Measurements from ENCODE around the gene LPP. TPM values are rescaled to one million over a fixed set of nuclear protein-coding genes. Genes with fewer than 3 reads are reported as not detected.

The LPP gene
- total RNA-seq, 2 donors from 2014 or later: 1,601 to 1,705 TPM

- intact Hi-C loops (cut with DNase I): no loop called here
- no peak for DNase-seq (ENCODE audit: low spot score)
Measured at GRCh38 chr3:188352196-188352927, 198.4 kb downstream of the LPP start.

- intact Hi-C loops (cut with DNase I): no loop called here
- no peak for DNase-seq (ENCODE audit: low spot score)
Measured at GRCh38 chr3:188353426-188353825, 199.5 kb downstream of the LPP start.

- intact Hi-C loops (cut with DNase I): no loop called here
- no peak for DNase-seq (ENCODE audit: low spot score)
Measured at GRCh38 chr3:188358787-188359493, 205.0 kb downstream of the LPP start.

GRCh38 chr3:188360364-188360881 lies 206.5 kb downstream of the LPP start:
- no peak for DNase-seq (ENCODE audit: low spot score)
- intact Hi-C loops (cut with DNase I): no loop called here

- no peak for DNase-seq (ENCODE audit: low spot score)
- intact Hi-C loops (cut with DNase I): no loop called here
Measured at GRCh38 chr3:188361888-188362287, 207.9 kb downstream of the LPP start.

- intact Hi-C loops (cut with DNase I): no loop called here
- no peak for DNase-seq (ENCODE audit: low spot score)
Measured at GRCh38 chr3:188362405-188362831, 208.5 kb downstream of the LPP start.

- intact Hi-C loops (cut with DNase I): no loop called here
- DNase-seq (ENCODE audit: low spot score): no peak
Measured at GRCh38 chr3:188365184-188365583, 211.2 kb downstream of the LPP start.

GRCh38 chr3:188365988-188366698 lies 212.2 kb downstream of the LPP start:
- intact Hi-C loops (cut with DNase I): no loop called here
- DNase-seq (ENCODE audit: low spot score): no peak

GRCh38 chr3:188367678-188368077 lies 213.7 kb downstream of the LPP start:
- intact Hi-C loops (cut with DNase I): no loop called here
- DNase-seq (ENCODE audit: low spot score): no peak

- no peak for DNase-seq (ENCODE audit: low spot score)
- intact Hi-C loops (cut with DNase I): no loop called here
Measured at GRCh38 chr3:188369526-188369925, 215.6 kb downstream of the LPP start.

- no peak for DNase-seq (ENCODE audit: low spot score)
- intact Hi-C loops (cut with DNase I): no loop called here
Measured at GRCh38 chr3:188370081-188370830, 216.3 kb downstream of the LPP start.

- intact Hi-C loops (cut with DNase I): no loop called here
- DNase-seq (ENCODE audit: low spot score): no peak
Measured at GRCh38 chr3:188378786-188379185, 224.8 kb downstream of the LPP start.

GRCh38 chr3:188380252-188380651 lies 226.3 kb downstream of the LPP start:
- intact Hi-C loops (cut with DNase I): no loop called here
- DNase-seq (ENCODE audit: low spot score): no peak

- DNase-seq (ENCODE audit: low spot score): no peak
- intact Hi-C loops (cut with DNase I): no loop called here
Measured at GRCh38 chr3:188380722-188381121, 226.8 kb downstream of the LPP start.

GRCh38 chr3:188383748-188384147 lies 229.8 kb downstream of the LPP start:
- intact Hi-C loops (cut with DNase I): no loop called here
- DNase-seq (ENCODE audit: low spot score): no peak

GRCh38 chr3:188385295-188385694 lies 231.3 kb downstream of the LPP start:
- no peak for DNase-seq (ENCODE audit: low spot score)
- intact Hi-C loops (cut with DNase I): no loop called here

- no peak for DNase-seq (ENCODE audit: low spot score)
- intact Hi-C loops (cut with DNase I): loop anchor here in 1 of 2 donors (2.0 kb wide), 1 partner anchor 61 kb away; no protein-coding TSS in a partner anchor
Measured at GRCh38 chr3:188389711-188390342, 235.9 kb downstream of the LPP start.

GRCh38 chr3:188390343-188390718 lies 236.4 kb downstream of the LPP start:
- DNase-seq (ENCODE audit: low spot score): no peak
- intact Hi-C loops (cut with DNase I): loop anchor here in 1 of 2 donors (2.0 kb wide), 1 partner anchor 62 kb away; no protein-coding TSS in a partner anchor

All from posterior vena cava (tissue), 2 donors.